Body of pancreas (tissue), 4 donors: ENCODE measurements around the gene NAPA. TPM values are rescaled to one million over a fixed set of nuclear protein-coding genes. Genes with fewer than 3 reads are reported as not detected.

Source experiments
- ATAC-seq: fragments of 150-250 bp; one replicate; pipeline ENCODE4 v1.9.1; 2016
- DNase-seq, 4 donors: peaks; one replicate each; pipeline ENCODE4 v3.0.0-alpha.2; 2019
- H3K27ac ChIP-seq, 4 donors: fragments of 200-600 bp; sonication (generic); 1 replicate in 3 of 4; 2 replicates in 1 of 4; pipeline versions ENCODE4 v1.5.1 to v1.6.1; 2016 to 2019; ENCODE audit warnings: mild to moderate bottlenecking in 1 of 4, mixed read lengths in 1 of 4, moderate library complexity in 1 of 4
- H3K27me3 ChIP-seq, 2 donors: fragments of 200-600 bp; sonication (generic); one replicate each; pipeline ENCODE4 v1.6.0; 2016; ENCODE audit warnings: mild to moderate bottlenecking in 1 of 2
- H3K36me3 ChIP-seq, 2 donors: fragments of 200-600 bp; sonication (generic); replicated peaks in 1 of 2; 2 replicates each; pipeline ENCODE4 v1.5.1; 2016; ENCODE audit warnings: low read depth in 2 of 2; ENCODE audit not compliant: insufficient read depth in 1 of 2
- H3K4me1 ChIP-seq: fragments of 200-600 bp; sonication (generic); one replicate; pipeline ENCODE4 v1.6.0; 2016
- H3K4me3 ChIP-seq, 2 donors: fragments of 200-600 bp; sonication (generic); 1 replicate in 1 of 2; 2 replicates in 1 of 2; pipeline ENCODE4 v1.5.1; 2016 to 2019
- H3K9me3 ChIP-seq, 3 donors: fragments of 200-600 bp; sonication (generic); 1 replicate in 2 of 3; 2 replicates in 1 of 3; pipeline ENCODE4 v1.5.1; 2016
- POLR2A ChIP-seq, 3 donors: fragments of 450-650 bp; IDR thresholded peaks; one replicate each; pipeline ENCODE4 v1.6.1; 2016; ENCODE audit warnings: antibody characterized with exemption in 3 of 3, mild to moderate bottlenecking in 2 of 3
- WGBS, 2 donors: methylation state at CpG; one replicate each; pipeline ENCODE4 v1.1.5; 2017; 5-methylcytosine and 5-hydroxymethylcytosine counted together
- intact Hi-C: fragments of 100-400 bp; cut with DNase I; formaldehyde crosslinking; loops from one replicate; pipeline ENCODE4 v1.15.1; 2023
- total RNA-seq, 2 donors: library from RNA; depleted of rRNA; stranded (reverse); fragments of >200 nt; gene quantifications; one replicate each; pipeline ENCODE4 v1.1.0, GENCODE V29; 2016
- TF ChIP-seq, protein P1 (sequence below), 7 experiments: fragments of 450-650 bp in 4 of 7; fragments of 200-600 bp in 3 of 7; sonication (generic) in 3 of 7; IDR thresholded peaks; one replicate each; pipeline ENCODE4 v1.5.1; 2016 to 2019; ENCODE audit warnings: antibody characterized with exemption in 7 of 7

Gene NAPA
- total RNA-seq, 2 donors from 2014 or later, result 71.5 to 94.9 TPM

DNA sequence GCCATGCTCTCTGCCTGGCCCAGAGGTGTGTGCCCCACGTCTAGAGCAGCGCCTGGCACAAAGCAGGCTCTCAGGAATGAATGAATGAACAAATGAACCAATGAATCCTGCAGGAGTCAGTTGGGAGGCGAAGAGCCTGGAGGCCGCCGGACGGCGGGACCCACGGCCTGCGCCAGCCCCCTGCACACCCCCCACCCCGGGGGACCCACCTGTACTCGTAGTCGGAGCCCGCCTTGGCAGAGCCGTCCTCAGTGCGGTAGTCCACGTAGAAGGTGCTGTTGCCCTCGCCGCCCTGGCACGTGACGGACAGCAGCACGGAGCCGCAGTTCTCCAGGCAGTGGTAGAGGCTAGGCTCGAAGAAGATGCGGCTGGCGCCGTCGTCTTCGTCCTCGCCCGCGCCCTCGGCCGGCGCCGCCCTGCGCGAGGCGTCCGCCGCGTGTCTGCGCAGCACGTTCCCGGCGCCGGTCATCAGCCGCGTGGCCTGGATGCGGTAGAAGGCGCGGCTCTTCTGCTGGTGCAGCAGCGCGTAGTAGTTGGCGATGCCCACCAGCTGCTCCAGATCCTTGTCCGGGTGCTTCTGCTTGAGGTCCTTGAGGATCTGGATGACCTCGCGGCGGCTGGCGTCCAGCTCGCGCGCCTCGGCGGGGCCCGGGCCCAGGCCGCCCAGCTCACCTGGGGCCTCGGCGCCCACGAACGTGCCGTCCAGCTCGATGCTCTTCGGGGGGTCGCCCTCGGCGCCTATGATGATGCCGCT, 58.0 kb downstream of the NAPA start:
- no peak for ATAC-seq

DNA sequence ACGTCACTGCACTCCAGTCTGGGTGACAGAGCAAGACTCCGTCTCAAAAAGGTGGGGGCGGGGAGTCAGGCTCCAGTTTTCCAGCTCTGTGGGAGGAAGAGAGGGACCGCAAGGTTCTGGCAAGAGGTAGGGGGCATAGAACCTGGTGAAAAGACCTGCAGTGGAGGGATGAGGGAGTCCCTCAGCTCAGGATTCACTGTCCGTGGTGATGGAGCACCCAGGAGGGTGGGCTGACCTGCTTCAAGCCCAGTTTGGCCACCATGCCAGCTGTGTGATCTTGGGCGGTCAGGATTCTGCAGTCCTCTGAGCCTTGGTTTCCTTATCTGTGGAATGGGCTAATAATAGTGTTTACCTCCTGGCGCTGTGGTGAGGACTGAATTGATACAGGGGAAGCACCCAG, 64.4 kb downstream of the NAPA start:
- DNase-seq (no peak), ATAC-seq (no peak)
- H3K9me3 ChIP-seq, result peaks cover 0 to under 1% (median 0%) of the 10 kb centered on the region in 3 donors
- no peak overlapping the region for H3K27ac ChIP-seq
- peaks cover 0 to 3% of the 10 kb centered on the region in 2 donors for H3K27me3 ChIP-seq
- no peak overlapping the region for H3K4me3 ChIP-seq
- 63 to 66% methylated on average over 7 of the region's 7 CpGs for WGBS, 2 donors
- TF ChIP-seq POLR2A (IDR thresholded peaks at IDR 0.05), result no peak
- TF ChIP-seq, protein P1, sequence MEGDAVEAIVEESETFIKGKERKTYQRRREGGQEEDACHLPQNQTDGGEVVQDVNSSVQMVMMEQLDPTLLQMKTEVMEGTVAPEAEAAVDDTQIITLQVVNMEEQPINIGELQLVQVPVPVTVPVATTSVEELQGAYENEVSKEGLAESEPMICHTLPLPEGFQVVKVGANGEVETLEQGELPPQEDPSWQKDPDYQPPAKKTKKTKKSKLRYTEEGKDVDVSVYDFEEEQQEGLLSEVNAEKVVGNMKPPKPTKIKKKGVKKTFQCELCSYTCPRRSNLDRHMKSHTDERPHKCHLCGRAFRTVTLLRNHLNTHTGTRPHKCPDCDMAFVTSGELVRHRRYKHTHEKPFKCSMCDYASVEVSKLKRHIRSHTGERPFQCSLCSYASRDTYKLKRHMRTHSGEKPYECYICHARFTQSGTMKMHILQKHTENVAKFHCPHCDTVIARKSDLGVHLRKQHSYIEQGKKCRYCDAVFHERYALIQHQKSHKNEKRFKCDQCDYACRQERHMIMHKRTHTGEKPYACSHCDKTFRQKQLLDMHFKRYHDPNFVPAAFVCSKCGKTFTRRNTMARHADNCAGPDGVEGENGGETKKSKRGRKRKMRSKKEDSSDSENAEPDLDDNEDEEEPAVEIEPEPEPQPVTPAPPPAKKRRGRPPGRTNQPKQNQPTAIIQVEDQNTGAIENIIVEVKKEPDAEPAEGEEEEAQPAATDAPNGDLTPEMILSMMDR (IDR thresholded peaks at IDR 0.05), result no peak
- intact Hi-C loops, result no loop called here
- H3K36me3 ChIP-seq, result no peaks in the 10 kb centered on the region
- H3K4me1 ChIP-seq, result peaks cover 18% of the 10 kb centered on the region

More for the DNA sequence above, 58.0 kb downstream of the NAPA start:
- no peak overlapping the region for H3K4me3 ChIP-seq
- peaks cover 0 to 8% (median 0%) of the 10 kb centered on the region in 3 donors for H3K9me3 ChIP-seq
- no peak overlapping the region for H3K27ac ChIP-seq
- H3K27me3 ChIP-seq, result no peaks in the 10 kb centered on the region
- WGBS, 2 donors, result 71 to 82% methylated on average over 22 to 60 of the region's 77 CpGs
- H3K36me3 ChIP-seq, result no peaks in the 10 kb centered on the region
- TF ChIP-seq POLR2A (IDR thresholded peaks at IDR 0.05), result no peak
- TF ChIP-seq, protein P1 (IDR thresholded peaks at IDR 0.05), result no peak
- intact Hi-C loops, result no loop called here
- no peak for DNase-seq
- H3K4me1 ChIP-seq, result no peaks in the 10 kb centered on the region

DNA sequence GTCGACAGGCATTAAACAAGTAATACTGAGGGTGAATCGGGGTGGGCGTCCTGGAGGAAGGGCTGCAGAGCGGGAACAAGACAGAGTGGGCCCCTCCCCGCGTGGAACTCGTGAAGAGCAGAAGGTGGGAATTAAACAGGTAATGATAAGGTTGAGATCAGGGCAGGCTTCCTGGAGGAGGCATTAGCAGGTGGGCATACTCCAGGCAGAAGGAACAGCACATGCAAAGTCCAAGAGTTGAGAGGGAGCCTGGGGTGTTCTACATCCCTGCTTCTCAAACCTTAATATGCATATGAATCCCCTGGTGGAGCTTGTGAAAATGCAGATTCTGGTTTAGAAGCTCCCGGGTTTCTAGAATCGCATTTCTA, 66.5 kb downstream of the NAPA start:
- Histone ChIP-seq H3K4me3 (no peak overlapping the region), H3K27me3 (peaks cover 0 to 3% of the 10 kb centered on the region in 2 donors), H3K27ac (no peak overlapping the region), H3K9me3 (no peaks in the 10 kb centered on the region), H3K36me3 (no peaks in the 10 kb centered on the region), H3K4me1 (peaks cover 18% of the 10 kb centered on the region)
- TF ChIP-seq POLR2A (IDR thresholded peaks at IDR 0.05), result no peak
- TF ChIP-seq, protein P1 (IDR thresholded peaks at IDR 0.05), result no peak
- ATAC-seq, result no peak
- WGBS, 2 donors, result 58 to 63% methylated on average over 9 of the region's 9 CpGs
- intact Hi-C loops, result no loop called here
- no peak for DNase-seq

DNA sequence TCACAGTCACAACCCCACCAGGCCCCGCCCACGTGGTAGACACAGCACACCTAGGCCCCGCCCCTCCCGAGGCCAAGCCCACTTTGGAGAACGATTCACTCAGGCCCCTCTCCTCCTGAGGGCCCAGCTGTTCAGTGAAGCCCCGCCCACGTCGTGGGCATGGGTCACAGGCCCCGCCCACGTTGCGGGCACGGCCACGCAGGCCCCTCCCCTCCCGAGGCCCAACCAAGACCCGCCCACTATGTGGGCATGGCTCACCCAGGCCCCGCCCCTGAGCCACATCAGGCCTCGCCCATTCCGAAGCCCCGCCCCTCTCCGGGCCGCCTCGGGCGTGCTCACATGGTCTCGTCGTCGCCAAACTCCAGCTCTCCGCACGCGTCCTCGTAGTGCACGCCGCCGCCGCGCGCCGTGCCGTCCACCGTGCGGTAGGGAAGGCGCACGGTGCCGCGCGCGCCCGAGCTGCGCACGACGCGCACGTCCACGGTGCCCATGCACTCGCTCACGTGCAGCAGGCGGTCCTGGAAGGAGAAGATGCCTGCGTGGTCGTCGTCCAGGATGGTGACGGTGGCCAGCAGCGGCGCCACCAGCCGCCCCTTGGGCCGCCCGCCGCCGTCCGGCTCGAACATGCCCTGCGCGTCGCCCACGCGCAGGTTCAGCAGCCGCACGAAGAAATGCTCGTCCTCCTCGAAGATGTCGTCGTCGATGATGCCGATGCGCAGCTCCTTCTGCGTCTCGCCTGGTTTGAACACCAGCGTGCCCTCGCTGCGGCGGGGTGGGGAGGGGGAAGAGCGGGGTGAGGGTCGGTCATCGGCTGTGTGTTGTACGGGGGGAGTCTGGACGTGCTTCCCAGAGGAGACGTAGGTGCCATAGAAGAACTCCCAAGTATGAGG, 67.1 kb downstream of the NAPA start:
- Histone ChIP-seq H3K27me3 (peaks cover 0 to 3% of the 10 kb centered on the region in 2 donors), H3K4me3 (no peak overlapping the region)

More for the DNA sequence above, 67.1 kb downstream of the NAPA start:
- intact Hi-C loops, result no loop called here
- Histone ChIP-seq H3K9me3 (no peaks in the 10 kb centered on the region), H3K27ac (no peak overlapping the region), H3K36me3 (no peaks in the 10 kb centered on the region), H3K4me1 (peaks cover 18% of the 10 kb centered on the region)
- WGBS, 2 donors, result 35 to 43% methylated on average over 42 to 78 of the region's 95 CpGs
- TF ChIP-seq POLR2A (IDR thresholded peaks at IDR 0.05), result no peak
- TF ChIP-seq, protein P1 (IDR thresholded peaks at IDR 0.05), result no peak
- ATAC-seq (peak; percentile 33), DNase-seq (peak in 2 of 4 donors; percentile 25 to 34)
